Stimulated activated CD8-positive, alpha-beta memory T cell treated with anti-CD3 and anti-CD28 coated beads, Interleukin-2, amount 100 ng/mL, for 1 hour (primary cell): Measurements from ENCODE around the gene FANCC.

Source experiments
- DNase-seq, 2 donors: peaks; one replicate each; pipeline ENCODE4 v3.0.0-alpha.2; 2020; ENCODE audit warnings: low read depth in 2 of 2

FANCC gene

GRCh38 chr9:95102001-95102433, 215.5 kb downstream of the FANCC start:
- DNase-seq = no peak

DNA sequence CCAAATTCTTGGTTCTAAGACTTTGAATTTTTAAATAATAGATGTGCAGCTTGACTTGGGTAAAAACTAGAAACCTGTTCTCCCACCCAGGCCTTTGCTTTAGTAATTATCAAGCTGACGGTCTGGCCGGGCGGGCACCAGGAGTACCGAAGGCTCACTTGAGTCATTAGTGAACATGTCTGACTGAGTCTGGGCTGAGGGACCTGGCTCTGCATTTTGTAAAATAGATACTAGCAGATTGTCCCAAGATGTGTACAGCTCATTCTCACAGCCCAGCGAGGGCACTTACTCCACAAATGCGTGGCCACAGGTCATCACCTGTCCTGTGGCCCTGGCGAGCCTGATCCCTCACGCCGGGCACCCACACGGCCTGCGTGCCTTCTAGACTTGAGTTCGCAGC, 216.2 kb downstream of the FANCC start:
- DNase-seq = no peak

DNA sequence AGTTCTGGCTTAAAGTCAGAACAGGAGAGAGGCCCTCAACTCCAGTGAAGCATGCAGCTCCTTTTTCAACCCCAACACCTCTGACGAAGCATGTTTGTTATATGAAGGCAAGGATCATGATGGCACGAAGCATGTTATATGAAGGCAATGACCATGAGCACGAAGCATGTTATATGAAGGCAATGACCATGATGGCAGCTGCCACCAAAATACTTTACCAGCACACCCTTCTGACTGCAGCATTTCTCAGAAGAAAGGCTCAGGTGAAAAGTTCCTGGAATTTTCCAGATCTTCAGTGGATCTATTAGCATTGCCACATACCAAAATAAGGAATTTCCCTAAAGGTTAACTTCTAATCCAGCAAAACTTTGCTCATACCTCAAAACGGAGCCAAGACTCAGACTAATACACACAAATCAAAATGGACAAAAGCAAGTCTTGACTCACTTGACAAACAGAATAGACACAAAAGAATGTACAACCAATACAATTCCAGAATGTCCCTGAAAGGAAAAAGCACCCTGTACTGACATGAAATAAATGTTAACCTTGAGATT, 217.4 kb downstream of the FANCC start:
- DNase-seq = no peak

DNA sequence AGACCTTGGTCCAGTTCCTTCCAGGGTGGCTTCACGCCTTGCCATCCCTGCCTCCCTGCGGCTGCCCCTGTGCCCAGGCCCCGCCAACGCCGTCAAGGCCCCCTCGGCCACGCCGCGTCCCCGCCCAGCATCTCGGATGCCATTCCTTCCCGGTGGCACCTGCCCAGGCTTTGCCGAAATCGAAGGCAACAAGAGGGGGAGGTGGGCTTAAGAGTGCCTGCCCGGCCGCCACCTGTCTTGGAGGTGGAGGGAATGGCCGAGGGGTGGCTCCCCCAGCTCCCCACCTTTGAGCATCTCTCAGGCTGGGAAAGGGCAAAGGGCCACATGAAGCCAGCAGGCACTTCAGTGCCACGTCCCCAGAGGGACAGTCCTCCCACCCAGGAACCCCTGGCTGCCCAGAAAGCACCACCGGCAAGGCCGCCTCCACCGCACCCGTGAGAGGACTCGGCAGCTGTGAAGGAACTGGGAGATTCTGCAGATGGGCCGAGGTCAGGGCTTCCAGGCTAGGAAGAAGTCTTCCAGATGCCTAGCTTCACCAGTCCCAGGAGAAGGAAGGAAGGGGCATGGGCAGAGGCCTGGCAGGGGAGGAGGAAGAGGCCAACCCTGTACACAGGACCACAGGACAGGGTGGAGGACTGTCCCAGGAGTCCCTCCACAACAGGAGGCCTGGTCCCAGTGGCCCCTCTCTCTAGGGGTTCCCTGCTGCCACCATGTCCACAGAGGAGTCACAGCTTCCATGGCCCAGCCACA, 218.0 kb downstream of the FANCC start:
- no peak for DNase-seq

- no peak for DNase-seq
Observed at GRCh38 chr9:95098391-95098921, 219.1 kb downstream of the FANCC start.

GRCh38 chr9:95097279-95097678, 220.2 kb downstream of the FANCC start:
- no peak for DNase-seq

DNA sequence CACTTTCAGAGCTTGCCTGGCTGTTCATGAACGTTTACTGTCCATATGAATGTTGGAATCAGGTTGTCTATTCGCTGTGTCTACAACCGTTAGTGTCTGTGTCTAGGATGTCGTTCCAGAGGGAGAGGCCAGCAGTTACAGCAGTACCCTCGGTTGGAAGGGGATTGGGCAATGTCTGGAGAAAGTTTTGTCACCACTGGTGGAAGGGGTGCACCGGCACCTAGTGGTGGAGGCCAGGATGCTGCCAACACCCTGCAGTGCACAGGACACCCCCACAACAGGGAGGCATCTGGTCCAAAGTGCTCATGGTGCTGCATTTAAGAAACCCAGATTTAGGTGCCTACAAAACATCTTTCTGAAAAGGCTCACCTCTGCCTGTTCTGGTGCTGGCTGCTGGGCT, 220.7 kb downstream of the FANCC start:
- no peak for DNase-seq

DNA sequence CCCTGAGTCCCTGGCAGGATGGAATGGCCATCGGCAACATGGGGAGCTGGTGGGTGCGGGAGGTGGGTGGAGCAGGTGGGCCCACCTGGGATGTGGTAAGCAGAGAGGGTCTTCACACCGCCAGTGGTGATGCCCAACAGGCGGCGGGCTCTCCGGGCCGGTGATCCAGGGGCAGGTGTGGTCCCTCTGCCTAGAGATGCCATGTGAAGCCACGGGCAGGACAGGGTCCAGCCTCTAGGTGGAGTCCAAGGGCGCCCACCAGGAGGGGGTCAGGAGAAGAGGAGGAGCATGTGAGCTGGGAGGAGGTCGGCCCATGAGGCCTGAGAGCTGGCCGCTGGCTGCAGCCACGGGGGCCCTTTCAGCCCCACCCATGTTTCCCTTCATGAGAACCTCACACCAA, 221.1 kb downstream of the FANCC start:
- no peak for DNase-seq

DNA sequence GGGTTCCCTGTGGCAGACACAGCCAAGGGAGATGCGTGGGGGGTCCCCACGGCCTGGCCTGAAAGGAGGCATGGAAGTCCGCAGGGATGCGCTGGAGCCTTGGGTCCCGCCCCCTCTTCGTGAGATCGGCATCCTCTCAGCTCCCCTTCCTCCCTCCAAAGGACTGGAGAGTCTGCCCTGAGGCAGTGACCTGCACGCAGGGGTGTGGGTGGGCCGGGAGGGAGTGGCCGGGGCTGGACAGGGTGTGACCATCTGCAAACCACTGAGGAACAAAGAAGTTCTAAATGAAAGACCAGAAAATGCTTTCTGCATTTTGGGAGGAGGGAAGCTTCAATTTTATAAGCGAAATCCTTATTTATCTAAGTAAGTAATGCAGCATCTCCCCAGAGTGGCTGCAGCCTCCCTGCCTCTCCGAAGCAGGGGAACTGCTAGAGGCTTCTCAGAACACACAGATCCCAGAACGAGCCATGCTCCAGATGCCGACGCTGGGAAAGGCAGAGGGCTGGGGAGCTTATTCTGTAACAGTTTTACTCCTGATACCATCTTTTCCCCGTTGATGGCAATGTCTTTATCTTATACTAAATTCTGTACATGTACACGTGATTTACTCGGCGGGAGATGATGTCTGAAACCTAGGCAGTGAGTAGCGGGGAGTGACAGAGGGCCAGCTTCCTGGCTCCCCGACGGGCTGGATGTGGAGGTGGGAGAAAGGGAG, 221.7 kb downstream of the FANCC start:
- DNase-seq = no peak

DNA sequence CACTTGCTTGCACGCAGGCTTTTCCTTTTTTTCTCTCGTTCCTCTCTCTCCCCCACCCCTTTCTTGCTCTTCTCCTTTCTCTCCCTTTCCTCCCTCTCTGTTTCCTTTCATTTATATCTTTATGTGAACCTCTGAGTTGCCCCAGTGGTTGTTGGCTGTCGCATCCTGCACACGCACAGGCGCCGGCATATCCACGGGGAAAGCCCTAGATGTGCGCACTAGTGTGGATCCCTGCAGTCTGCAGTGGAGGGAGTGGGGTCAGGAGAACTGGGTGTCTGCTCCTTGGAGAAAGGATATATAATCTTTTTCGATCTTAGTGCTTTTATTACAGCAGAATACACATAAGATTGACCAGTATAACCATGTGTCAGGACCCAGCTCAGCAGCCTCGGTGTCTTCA, 223.5 kb downstream of the FANCC start:
- DNase-seq = no peak

- no peak for DNase-seq
Observed at GRCh38 chr9:95093586-95093985, 223.9 kb downstream of the FANCC start.

DNA sequence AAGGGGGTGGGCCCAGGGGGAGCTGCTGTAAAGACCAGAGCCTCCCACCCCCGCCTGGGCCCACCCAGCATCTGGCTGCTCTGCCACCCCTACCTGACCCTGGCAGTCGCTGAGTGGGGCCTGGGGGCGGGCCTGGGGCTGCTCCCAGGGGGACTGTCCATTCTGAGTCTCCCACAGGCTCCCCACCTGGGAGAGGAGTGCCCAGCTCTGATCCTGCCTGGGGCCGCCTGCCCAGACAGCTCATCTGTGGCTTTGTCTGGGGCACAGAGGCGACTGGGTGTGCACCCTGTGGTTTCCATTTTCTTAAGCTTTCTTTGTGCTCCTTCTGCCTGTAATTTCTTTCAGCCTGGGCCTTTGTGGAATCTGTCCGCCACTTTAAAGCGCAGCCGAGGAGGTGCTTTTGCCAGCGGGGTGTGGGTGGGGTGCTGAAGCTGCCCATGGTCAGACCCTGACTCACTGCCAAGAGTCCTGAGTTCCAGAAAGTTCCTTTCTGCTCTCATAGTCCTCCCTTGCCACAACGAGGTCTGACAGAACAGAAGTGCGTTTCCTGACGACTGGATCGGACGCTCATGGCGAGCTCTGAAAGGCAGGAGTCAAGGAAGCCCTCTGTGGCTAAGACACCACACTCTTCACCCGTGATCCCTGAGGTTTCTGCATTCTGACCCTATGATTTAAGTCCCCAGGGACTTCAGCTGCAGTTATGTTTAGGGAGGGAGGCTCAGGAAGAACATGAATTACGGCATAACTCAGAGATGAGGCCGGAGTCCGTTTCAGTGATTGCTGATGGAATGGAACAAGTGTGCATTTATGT, 225.0 kb downstream of the FANCC start:
- DNase-seq = no peak

- DNase-seq = no peak
Observed at GRCh38 chr9:95091601-95092261, 225.8 kb downstream of the FANCC start.

DNA sequence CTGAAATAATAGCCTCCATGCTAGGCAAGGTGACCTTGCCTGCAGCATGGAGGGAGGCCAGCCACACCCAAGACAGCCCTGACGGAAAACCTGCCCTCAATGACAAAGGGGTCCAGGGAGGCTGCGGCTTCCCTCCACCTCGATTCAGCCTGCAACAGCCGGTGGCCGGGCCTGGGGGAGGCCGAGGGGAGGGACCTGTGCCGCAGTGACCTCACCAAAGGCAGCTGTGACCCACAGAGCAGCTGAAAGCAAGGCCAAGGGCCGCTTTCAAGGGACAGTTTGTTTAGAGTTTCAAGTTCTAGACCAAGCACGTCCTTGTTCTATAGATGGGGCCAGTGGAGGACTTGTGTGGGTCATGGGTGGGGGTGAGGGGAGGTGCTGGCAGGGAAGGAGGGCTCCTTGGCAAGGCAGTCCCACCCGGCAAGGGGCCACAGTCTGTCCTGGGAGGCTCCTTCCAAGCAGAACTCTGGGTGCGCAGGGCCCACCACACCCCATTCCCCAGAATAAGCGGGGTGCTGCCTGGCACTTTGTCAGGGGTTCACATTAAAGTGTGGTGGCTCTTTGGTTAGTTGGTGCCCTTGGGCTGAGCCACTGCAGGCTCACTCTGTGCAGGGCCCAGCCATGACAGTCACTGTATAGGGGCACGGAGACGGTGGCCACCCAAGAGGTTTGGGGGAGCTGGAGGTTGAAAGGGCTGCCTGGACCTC, 226.5 kb downstream of the FANCC start:
- no peak for DNase-seq

DNA sequence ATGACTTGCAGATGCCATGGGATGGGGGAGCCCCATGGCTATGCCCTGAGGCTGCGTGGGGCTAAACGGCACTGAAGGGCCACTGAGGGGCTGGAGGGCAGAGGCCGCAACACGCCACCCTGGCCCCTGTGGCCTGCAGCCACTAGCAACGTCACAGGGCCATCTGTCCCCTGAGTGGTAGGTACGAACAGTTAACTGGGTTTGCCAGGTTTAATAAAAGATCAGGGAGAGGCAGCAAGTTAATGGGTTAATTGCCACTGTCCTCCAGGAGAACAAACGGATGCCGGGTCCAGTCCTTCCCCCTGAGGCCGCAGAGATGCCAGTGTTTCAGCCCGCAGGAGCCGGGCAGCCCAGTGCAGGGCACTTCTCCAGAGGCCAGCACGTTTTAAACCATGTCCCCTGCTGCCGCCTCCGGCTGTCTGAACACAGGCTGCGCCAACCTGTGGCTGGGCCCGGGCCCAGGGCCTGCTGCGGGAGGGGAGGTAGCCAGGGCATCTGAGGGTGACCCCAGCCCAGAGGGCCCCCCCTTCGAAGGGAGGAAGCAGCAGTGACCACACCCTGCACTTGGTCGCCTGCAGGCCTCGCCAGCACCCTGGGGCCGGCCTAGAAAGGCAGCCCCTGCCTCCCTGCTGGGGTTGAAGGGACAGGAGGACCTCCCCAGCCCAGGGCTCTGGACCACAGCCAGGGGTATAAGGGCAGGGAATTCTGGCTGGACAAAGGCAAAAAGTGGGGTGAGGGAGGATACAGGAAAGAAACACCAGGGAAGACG, 227.3 kb downstream of the FANCC start:
- DNase-seq = no peak

DNA sequence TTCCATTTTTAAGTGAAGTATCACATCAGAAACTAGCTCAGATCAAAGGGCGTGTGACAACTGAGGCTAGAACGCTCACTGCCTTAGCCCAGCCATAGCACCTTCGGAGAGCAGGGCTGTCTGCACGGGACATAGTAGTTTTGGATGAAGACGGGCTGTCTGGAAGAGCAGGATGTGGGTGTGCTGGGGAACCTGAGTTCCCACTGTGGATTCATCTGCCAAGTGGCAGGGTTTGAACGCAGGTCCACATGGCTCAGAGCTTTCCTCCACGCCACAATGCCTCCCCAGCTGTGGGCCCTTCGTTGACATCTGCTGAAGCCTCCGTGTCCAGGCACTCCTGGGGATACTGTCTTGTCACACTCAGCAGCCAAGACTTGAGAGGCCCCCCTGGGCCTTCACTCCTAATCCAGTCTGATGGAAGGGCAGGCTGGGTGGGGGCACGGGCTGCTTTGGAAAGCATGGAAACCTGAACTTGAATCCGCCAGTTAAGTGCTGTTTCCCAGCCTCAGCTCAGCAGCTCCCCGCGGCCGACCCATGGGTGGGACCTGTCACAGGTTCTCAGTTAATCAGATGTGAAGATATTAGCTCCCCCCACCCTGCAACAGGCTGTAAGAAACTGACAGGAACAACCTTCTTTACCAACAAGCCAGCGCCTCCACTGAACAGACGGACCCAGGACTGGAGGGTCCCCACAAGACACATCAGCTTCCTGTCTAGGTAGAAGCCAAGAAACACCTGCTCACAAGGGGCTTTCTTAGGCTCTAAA, 228.1 kb downstream of the FANCC start:
- no peak for DNase-seq

DNA sequence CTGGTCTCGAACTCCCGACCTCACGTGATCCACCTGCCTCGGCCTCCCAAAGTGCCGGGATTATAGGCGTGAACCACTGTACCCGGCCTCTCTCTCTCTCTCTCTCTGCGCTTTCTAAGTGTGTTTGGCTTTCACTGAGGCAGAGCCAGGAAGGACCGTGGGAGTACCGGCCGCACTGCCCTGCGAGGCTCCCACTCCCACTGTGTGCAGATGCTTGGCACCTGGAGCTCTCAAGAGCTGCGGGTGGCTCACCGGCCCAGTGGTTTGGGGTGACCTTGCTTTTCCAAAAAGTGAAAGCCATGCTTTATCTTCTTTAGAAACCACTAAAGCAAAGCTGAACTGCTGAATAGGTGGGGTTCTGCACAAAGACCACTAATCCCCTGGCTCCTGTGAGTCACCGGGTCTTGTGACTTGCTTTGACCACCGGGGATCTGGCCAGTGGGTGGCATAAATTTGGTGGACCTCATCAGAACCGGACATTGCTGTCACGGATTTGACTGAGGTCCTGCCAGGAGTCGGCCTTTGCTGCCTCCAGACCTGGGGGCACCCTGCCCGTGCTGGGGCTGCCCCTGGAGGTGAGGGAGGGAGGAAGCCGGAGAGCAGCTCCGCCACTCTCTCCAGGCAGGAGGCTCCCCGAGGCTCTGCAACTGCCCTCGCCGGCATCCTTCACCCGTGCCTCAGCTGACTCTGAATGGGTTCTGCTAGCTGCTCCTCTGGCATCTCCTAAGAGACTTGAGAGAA, 228.9 kb downstream of the FANCC start:
- no peak for DNase-seq

- DNase-seq = no peak
Observed at GRCh38 chr9:95087659-95088242, 229.8 kb downstream of the FANCC start.
